GM06990 (cell line): Measurements from ENCODE around the gene FAM98C.

Experiments
- DNase-seq: peaks from one replicate; pipeline ENCODE4 v3.0.0-alpha.2; 2011; ENCODE audit not compliant: insufficient read length; ENCODE audit errors: extremely low read depth
- H3K27me3 ChIP-seq: replicated peaks from 2 replicates; pipeline ENCODE4 v1.6.0; 2011; ENCODE audit warnings: low read length; ENCODE audit not compliant: control insufficient read depth, insufficient read depth
- H3K36me3 ChIP-seq: 2 replicates; pipeline ENCODE4 v1.5.1; 2011; ENCODE audit warnings: low read length; ENCODE audit not compliant: control insufficient read depth, insufficient read depth
- H3K4me3 ChIP-seq: replicated peaks from 2 replicates; pipeline ENCODE4 v1.5.1; 2011; ENCODE audit warnings: low read depth, mild to moderate bottlenecking, control low read depth, low read length
- TF ChIP-seq, protein P1 (sequence below): IDR thresholded peaks from 2 replicates; pipeline ENCODE4 v1.5.1; 2011; ENCODE audit warnings: low read length, control low read depth, mild to moderate bottlenecking, inconsistent platforms; ENCODE audit not compliant: insufficient read depth, poor library complexity, severe bottlenecking

Gene FAM98C

GRCh38 chr19:38429055-38429810, 26.3 kb downstream of the FAM98C start:
- Histone ChIP-seq H3K36me3 (no peaks in the 10 kb centered on the region), H3K27me3 (peaks cover 1% of the 10 kb centered on the region; the same call in 1 of the 2 replicates), H3K4me3 (no peak overlapping the region)
- TF ChIP-seq, protein P1, sequence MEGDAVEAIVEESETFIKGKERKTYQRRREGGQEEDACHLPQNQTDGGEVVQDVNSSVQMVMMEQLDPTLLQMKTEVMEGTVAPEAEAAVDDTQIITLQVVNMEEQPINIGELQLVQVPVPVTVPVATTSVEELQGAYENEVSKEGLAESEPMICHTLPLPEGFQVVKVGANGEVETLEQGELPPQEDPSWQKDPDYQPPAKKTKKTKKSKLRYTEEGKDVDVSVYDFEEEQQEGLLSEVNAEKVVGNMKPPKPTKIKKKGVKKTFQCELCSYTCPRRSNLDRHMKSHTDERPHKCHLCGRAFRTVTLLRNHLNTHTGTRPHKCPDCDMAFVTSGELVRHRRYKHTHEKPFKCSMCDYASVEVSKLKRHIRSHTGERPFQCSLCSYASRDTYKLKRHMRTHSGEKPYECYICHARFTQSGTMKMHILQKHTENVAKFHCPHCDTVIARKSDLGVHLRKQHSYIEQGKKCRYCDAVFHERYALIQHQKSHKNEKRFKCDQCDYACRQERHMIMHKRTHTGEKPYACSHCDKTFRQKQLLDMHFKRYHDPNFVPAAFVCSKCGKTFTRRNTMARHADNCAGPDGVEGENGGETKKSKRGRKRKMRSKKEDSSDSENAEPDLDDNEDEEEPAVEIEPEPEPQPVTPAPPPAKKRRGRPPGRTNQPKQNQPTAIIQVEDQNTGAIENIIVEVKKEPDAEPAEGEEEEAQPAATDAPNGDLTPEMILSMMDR: no peak
- no peak for DNase-seq

DNA sequence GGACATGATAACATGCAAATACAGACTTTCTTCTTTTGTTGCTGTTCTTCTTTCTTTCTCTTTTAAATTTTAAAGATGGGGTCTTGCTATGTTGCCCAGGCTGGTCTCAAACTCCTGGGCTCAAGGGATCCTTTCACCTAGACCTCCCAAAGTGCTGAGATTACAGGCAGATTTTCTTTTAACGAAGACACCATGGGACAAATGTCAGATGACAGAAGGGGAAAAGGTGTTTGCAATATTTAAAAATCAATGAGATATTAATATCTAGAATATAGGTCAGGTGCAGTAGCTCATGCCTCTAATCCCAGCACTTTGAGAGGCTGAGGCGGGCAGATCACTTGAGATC, 26.9 kb downstream of the FAM98C start:
- Histone ChIP-seq H3K36me3 (no peaks in the 10 kb centered on the region), H3K4me3 (no peak overlapping the region), H3K27me3 (peaks cover 1% of the 10 kb centered on the region; the same call in 1 of the 2 replicates)
- TF ChIP-seq, protein P1: no peak
- DNase-seq: no peak

DNA sequence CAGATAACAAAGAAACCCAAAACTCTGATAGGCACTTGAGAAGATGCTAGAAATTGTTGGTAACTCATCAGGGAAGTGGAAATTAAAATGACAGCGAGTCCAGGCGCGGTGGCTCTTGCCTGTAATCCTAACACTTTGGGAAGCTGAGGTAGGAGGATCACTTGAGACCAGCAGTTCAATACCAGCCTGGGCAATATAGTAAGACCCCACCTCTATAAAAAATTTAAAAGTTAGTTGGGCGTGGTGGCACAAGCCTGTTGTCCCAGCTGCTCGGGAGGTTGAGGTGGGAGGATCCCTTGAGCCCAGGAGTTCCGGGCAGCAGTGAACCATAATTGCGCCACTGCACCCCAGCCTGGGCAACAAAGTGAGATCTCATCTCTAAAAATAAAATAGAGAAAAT, 28.0 kb downstream of the FAM98C start:
- TF ChIP-seq, protein P1: no peak
- no peak overlapping the region for H3K4me3 ChIP-seq
- no peak for DNase-seq
- H3K27me3 ChIP-seq: peaks cover 1% of the 10 kb centered on the region; the same call in 1 of the 2 replicates
- no peaks in the 10 kb centered on the region for H3K36me3 ChIP-seq

DNA sequence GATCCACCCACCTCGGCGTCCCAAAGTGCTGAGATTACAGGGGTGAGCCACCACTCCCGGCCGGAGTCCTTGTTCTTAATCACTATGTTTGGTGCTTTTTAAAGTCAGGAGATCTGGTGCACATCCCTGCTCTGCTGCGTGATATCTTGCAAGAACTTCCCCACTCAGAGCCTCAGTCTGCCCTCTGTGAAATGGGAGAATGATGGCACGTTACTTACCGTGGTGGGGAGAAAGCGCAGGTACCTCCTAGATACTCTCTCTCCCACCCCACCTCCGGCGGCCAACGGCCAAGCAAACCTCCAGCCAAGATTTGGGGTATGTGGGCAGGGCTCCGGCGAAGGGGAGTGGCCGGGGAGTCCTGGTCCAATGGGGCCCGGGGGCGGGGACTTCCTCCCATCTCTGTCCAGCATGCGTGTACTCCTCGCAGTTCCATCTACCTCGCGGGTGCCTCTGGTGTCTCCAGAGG, 30.4 kb downstream of the FAM98C start, which contains the start of gene RYR1:
TSS of gene RYR1 (plus strand) at position 424 of the 466 bp plus-strand sequence. CDS start 139 bp downstream, outside the sequence.
- H3K36me3 ChIP-seq: no peaks in the 10 kb centered on the region
- H3K4me3 ChIP-seq: no peak within 1 kb of the TSS
- DNase-seq: peak; percentile 61
- TF ChIP-seq, protein P1: no peak
- H3K27me3 ChIP-seq: peaks cover 1% of the 10 kb centered on the region; the same call in 1 of the 2 replicates

GRCh38 chr19:38434549-38435051, 31.7 kb downstream of the FAM98C start:
- no peak for DNase-seq
- TF ChIP-seq, protein P1: no peak
- Histone ChIP-seq H3K36me3 (no peaks in the 10 kb centered on the region), H3K27me3 (peaks cover 1% of the 10 kb centered on the region; the same call in 1 of the 2 replicates), H3K4me3 (no peak overlapping the region)

DNA sequence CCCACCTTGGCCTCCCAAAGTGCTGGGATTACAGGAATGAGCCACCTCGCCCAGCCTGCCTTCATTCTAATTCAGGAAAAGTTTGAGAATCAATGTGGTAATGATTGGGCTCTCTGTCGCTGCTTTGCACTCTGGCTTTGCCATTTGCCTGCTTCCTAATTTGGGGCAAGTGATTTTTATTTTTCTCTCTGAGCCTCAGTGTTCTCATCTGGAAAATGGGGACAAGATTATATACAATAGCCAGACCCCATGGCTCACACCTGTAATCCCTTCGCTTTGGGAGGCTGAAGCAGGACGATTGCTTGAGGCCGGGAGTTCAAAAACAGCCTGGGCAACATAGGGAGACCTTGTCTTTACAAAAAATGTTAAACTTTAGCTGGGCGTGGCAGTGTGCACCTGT, 34.4 kb downstream of the FAM98C start:
- no peaks in the 10 kb centered on the region for H3K36me3 ChIP-seq
- DNase-seq: no peak
- peaks cover 1% of the 10 kb centered on the region; the same call in 1 of the 2 replicates for H3K27me3 ChIP-seq
- no peak overlapping the region for H3K4me3 ChIP-seq
- TF ChIP-seq, protein P1: no peak
